HG03469 (cell line): ENCODE data around the gene P2RY4.
A peak's percentile ranks its signal among the peaks of the same experiment; 100 is the strongest.
"Not testable (repeated sequence)": the region's sequence is repeated elsewhere in the genome, so short reads cannot be mapped to it uniquely, and the experiment has no call there.

Source experiments
- ATAC-seq: cut with Tn5 transposase; IDR thresholded peaks from one replicate; pipeline ENCODE4 v1.9.1; 2021; ENCODE audit warnings: mild to moderate bottlenecking, moderate library complexity, moderate number of reproducible peaks; ENCODE audit not compliant: unreplicated experiment

P2RY4 gene

GRCh38 chrX:70260104-70260503 lies at the start of gene P2RY4:
P2RY4 (minus strand) TSS chrX:70260204; CDS start chrX:70259624, 580 bp downstream.
- ATAC-seq, result no peak

- no peak for ATAC-seq
These were observed 41.7 kb upstream of the P2RY4 start for GRCh38 chrX:70301716-70302115.

- no peak for ATAC-seq
These were observed 33.6 kb upstream of the P2RY4 start for GRCh38 chrX:70293621-70294020.

- no peak for ATAC-seq
These were observed 32.8 kb upstream of the P2RY4 start for GRCh38 chrX:70292788-70293187.

GRCh38 chrX:70289793-70290770 lies 30.1 kb upstream of the P2RY4 start, which contains the start of the genes KIF4A and PDZD11:
KIF4A (plus strand) TSS chrX:70290104; CDS start chrX:70290459, 355 bp downstream.
PDZD11 (minus strand) TSS chrX:70289927; CDS start chrX:70289341, 586 bp downstream.
- ATAC-seq, result peak; percentile 96

- ATAC-seq, result peak; percentile 2
These were observed 29.3 kb upstream of the P2RY4 start for GRCh38 chrX:70289168-70289792.

GRCh38 chrX:70281951-70282350 lies 21.9 kb upstream of the P2RY4 start, which contains the start of gene RAB41:
RAB41 (plus strand) TSS chrX:70282172; CDS start chrX:70282218, 46 bp downstream.
- ATAC-seq, result no peak

- no peak for ATAC-seq
These were observed 20.6 kb upstream of the P2RY4 start for GRCh38 chrX:70280573-70280972.

- no peak for ATAC-seq
These were observed 19.1 kb upstream of the P2RY4 start for GRCh38 chrX:70279081-70279480.

- ATAC-seq, result not testable (repeated sequence)
These were observed 14.0 kb upstream of the P2RY4 start for GRCh38 chrX:70274029-70274428.

- no peak for ATAC-seq
These were observed 8.0 kb upstream of the P2RY4 start, which contains the start of gene ARR3 for GRCh38 chrX:70268034-70268433. ARR3 (plus strand) TSS chrX:70268334; CDS start chrX:70269386, 1,052 bp downstream.

GRCh38 chrX:70264784-70265183 lies 4.8 kb upstream of the P2RY4 start:
- no peak for ATAC-seq

- ATAC-seq, result peak; percentile 56
These were observed 3.1 kb upstream of the P2RY4 start for GRCh38 chrX:70262952-70263567.

- ATAC-seq, result no peak
These were observed 2.3 kb downstream of the P2RY4 start for GRCh38 chrX:70257423-70258288.

- no peak for ATAC-seq
These were observed 4.6 kb downstream of the P2RY4 start for GRCh38 chrX:70255452-70255851.

- ATAC-seq, result no peak
These were observed 5.1 kb downstream of the P2RY4 start for GRCh38 chrX:70254909-70255308.

- ATAC-seq, result no peak
These were observed 6.0 kb downstream of the P2RY4 start for GRCh38 chrX:70254063-70254400.

- ATAC-seq, result no peak
These were observed 6.5 kb downstream of the P2RY4 start for GRCh38 chrX:70253377-70254062.

- ATAC-seq, result no peak
These were observed 7.5 kb downstream of the P2RY4 start for GRCh38 chrX:70252491-70252890.

GRCh38 chrX:70247252-70247651 lies 12.8 kb downstream of the P2RY4 start:
- ATAC-seq, result no peak
